DMS114 treated with DMSO at 0.1 percent for 48 hours (cell line): Measurements from ENCODE around the gene TRIML2.

Experiments
- DNase-seq: peaks from one replicate; lab custom pipeline; 2025; ENCODE audit not compliant: unreplicated experiment; lab: John Stamatoyannopoulos, UW

Gene TRIML2

DNA sequence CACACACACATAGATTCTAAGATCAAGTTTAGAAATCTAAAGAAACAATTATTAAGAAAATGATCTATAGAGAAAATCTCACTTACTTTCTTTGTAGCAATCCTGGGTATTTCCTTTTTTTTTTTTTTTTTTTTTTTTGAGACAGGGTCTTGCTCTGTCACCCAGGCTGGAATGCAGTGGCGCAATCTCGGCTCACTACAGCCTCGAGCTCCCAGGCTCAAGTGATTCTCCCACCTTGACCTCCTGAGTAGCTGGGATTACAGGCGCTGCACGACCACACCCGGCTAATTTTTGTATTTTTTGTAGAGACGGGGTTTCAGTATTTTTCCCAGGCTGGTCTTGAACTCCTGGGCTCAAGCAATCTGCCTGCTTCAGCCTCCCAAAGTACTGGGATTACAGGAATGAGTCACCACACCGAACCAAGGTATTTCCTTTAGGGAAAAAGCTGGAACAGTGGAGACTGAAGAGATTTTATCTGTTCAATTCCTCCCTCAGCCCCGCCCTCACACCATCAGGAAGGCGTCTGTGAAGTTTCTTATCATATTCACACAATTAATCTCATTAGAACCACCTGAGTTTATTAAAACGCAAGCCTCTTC, at the start of gene TRIML2:
TSS of gene TRIML2 (minus strand) at position 447 of the 599 bp plus-strand sequence. CDS start 4,235 bp downstream, outside the sequence.
- no peak for DNase-seq

DNA sequence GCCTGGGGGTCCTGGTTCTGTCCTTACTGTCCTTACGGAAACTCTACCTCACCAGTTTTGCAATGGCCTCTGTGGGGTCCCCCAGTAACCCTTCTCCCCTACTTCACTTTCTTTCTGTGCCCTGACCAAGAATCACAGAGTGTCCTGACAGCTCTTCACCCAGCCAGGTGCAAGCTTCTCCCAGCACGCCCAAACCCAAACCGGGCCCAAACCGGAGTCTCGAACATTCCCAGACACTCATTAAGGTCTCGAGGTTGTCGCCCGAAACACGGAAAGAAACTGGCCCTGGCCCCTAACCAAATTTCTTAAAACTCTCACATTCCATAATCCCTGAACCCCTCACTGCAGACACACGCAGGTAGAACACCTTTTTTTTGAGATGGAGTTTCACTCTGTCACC, 48.9 kb upstream of the TRIML2 start:
- no peak for DNase-seq

DNA sequence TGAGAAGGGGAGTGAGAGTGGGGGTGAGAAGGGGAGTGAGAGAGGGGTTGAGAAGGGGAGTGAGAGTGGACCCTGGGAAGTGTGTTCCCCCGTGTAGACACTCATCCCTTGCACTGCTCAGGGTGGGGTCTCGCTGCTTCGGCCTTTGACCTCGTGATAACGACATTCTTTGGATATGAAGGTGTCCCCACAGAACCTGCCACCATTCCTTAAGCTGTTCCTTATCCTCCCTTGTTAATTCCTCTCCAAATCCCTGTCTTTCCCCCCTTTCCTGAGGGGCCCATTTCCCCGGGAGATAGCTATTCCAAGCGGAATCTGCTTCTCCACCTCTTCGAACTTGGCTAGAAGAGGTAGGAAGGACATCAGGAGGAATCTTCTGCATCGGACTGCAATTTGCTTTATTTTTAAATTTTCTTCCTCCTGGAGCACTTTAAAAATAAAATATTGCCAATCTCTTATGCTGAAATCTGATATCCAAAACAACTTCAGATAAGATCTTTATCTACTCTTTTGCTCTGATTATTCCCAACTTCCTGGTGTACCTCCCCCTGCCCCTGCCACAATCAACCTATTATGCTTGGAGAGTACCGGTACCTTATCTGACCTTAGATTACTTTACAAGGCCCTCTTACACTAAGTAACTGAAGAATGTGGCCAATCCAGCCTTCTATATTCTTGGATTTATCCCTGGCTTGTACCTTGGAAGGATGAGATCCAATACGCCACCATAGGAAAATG, 45.4 kb upstream of the TRIML2 start:
- no peak for DNase-seq

DNA sequence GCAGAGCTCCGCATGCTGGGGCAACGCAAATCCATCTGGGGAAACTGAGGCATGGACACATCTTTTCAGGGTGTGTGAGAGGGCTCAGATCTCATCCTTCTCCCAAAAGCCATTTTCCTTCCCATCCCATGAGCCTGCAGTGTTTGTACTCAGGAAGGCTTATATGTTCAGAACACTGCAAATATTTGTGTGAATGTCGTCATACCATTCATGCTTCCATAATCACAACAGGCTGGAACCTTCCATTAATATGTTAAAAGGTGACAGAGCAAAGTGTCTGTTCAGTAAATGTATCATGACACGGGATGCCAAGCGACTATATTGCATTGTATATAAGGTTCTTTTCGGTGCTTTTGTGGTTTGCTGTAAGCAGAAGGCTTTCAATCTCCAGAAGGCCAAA, 38.4 kb upstream of the TRIML2 start:
- DNase-seq: no peak

DNA sequence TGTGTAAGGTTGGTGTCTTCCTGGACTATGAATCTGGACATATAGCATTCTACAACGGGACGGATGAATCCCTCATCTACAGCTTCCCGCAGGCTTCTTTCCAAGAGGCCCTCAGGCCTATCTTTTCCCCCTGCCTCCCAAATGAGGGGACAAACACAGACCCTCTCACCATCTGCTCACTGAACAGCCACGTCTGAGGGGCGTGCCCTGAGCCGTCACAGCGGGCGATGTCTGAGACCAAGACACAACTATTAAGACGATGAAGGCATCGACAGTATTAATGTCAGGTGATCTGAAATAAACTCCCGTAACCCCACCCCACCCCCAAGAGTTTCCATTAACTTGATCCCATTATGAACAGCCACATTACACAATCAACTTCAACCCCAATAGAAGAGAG, 37.8 kb upstream of the TRIML2 start:
- DNase-seq: no peak

DNA sequence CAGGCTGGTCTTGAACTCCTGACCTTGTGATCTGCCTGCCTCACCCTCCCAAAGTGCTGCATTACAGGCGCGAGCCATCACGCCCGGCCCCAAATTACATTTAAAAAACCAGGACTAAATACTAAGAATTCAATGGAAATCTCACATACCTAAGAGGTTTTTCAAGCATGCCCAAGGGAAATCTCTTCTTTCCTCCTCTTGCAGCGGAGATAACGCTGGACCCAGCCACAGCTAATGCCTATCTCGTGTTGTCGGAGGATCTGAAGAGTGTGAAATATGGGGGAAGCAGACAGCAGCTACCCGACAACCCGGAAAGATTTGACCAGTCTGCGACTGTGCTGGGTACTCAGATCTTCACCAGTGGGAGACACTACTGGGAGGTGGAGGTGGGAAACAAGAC, 37.2 kb upstream of the TRIML2 start:
- no peak for DNase-seq

- no peak for DNase-seq
These were observed 36.2 kb upstream of the TRIML2 start for GRCh38 chr4:188145601-188146000.

DNA sequence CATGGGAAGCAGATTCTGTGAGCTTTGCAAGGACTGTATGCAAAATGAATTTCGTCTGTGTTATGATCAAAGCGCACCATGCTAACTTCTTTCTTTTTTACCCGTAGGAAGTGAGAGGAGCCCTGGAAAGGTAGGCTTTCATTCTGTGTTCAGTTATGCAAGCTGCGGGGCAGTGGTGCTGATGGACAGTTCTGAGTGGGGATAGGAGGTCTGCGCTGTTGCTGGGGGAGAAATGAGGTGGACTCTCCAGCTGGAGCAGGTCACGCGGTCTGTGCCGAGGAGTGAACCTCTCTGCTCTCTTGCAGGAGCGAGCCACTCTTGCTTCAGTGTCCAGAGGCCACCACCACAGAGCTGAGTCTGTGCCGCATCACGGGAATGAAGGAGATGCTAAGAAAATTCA, 34.3 kb upstream of the TRIML2 start:
- no peak for DNase-seq

DNA sequence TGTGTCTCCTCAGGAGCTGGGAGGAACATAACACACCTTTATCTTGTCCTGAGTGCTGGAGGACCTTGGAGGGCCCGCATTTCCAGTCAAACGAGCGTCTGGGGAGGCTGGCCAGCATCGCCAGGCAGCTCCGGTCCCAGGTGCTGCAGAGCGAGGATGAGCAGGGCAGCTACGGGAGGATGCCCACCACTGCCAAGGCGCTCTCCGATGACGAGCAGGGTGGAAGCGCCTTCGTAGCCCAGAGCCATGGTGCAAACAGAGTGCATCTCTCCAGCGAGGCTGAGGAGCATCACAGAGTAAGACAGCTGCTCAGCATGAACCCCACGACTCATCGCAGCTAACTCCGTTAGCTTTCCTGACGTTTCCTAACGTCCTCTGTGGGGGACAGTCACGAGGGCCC, 30.3 kb upstream of the TRIML2 start:
- DNase-seq: no peak

GRCh38 chr4:188139141-188139540, 29.7 kb upstream of the TRIML2 start, which contains the start of gene TRIML1:
Gene TRIML1, plus strand, starts transcription at chr4:188139441. Its CDS starts 118 bp downstream, at chr4:188139559.
- no peak for DNase-seq

- no peak for DNase-seq
These were observed 28.8 kb upstream of the TRIML2 start for GRCh38 chr4:188138227-188138626.

DNA sequence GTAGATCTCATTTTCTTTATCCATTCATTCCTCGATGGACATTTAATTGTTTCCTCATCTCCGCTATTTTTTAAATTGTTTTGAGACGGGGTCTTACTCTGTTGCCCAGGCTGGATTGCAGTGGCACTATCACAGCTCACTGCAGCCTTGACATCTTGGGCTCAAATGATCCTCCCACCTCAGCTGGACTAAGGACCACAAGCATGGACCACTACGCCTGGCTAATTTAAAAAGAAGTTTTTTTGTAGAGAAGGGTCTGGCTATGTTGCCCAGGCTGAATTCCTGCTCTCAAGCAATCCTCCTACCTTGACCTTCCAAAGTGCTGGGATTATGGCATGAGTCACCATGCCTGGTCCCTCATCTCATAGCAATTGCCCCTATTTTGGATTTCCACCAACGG, 22.8 kb upstream of the TRIML2 start:
- DNase-seq: no peak

GRCh38 chr4:188130355-188130754, 21.0 kb upstream of the TRIML2 start:
- DNase-seq: no peak

GRCh38 chr4:188127214-188127874, 17.9 kb upstream of the TRIML2 start:
- no peak for DNase-seq

DNA sequence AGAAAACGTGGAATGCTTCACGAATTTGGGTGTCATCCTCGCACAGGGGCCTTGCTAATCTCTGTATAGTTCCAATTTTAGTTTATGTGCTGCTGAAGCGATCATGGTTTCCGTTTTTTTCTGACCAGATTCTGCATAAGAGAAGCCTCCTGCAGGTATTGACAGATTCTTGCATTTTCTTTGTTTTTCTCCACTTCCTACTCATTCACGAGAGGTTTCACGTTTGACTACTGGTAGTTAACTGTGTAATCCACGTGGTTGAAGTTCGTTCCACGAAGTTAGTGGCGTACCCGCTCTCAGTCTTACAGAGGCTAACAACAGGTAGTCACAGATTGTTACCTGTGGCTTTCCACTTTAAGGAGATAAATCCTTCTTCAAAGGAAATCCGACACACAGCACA, 12.1 kb upstream of the TRIML2 start:
- no peak for DNase-seq

GRCh38 chr4:188117631-188118324, 8.4 kb upstream of the TRIML2 start:
- no peak for DNase-seq

DNA sequence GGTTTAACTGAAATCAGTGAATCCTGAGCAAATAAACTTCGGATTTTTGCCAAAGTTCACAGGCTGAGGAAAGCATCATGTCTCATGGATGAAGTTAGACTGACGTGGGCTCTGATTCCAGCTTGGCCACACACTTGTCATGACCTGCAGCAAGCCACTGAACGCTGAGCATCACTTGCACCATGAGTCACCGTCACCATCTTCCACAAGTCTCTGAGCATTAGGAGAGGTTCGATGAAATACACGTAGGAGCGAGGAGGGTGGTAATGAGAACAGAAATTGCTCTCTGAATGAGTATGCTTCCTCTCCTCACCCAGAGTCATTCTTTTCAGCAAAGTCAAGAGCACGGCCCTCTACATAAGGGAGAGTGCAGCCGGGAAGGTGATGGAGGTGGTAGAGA, 3.8 kb upstream of the TRIML2 start:
- no peak for DNase-seq

- DNase-seq: no peak
These were observed 2.6 kb upstream of the TRIML2 start for GRCh38 chr4:188111955-188112354.

DNA sequence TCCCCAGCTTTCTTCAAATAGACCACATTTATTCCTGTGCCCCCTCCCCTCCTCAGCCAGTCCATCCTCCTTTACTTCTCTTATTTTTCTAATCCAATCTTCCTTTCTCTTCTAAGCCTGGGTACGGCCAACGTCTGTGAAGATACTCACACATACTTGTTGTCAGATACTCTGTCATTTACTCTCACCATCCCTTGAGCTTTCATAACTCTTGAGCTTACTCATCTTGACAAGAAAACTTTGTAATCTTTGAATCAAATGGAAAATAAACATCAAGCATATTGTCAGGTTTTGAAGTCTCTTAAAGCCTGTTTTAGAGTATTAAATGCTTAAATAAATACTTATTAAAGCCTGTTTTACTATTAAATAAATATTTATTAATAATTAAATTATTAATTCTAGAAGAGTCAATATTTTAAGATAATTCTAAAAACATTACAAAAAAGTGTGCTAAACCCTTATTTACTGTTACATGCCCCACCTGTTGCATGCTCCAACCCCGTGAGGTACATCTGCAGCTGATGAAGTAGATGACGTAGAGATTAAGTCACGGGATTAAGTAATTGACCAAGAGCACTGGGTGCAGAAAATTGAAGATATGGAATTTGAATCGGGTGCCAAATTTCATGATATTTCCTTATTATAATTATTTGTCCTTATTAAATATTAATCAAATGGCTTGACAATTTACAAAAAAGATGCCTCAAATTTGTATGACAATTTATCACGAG, 1.5 kb upstream of the TRIML2 start:
- no peak for DNase-seq

DNA sequence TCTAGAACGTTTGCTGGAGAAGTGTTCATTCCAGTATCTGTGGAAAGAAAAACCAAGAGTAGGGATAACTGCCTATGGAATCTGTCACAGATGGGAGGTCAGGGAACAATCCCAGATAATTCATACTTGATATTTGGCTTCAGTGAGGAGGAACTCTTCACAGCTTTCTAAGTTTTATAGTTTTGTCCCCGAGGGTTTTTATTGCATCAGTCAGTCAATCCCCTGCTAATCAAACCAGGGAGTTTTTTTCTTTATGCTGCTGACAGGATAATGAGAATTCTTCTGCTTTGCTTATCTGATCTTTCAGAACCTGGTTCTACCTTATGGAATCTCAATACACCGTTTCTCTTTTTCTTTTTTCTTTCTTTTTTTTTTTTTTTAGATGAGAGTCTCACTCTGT, 633 bp upstream of the TRIML2 start:
- DNase-seq: no peak
